ENCODE results near the gene DCDC2. TPM values are rescaled to one million over a fixed set of nuclear protein-coding genes. Genes with fewer than 3 reads are reported as not detected.

Gene DCDC2
- total and polyA plus RNA-seq, 2 experiments from 2014 or later, result 0.06 TPM; not detected in 1

DNA sequence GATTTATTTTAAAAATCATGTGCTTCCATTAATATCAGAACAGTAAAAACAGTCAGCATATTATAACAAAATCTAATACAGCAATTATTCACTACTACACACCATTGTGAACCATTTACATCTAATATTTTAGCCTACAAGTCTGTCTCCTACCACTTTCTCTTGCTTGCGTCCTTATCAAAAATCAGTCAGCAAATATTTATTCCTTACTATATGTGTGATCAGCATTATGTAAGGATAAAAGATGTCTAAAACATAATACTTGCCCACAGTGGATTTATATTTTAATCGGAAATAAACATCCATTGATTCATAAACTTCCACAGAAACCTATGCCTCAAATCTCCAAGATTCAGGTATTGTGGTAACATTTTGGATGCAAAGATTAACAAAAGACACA is 132.0 kb downstream of the DCDC2 start:
- DNase-seq (ENCODE audit: low read depth in 1 of 2, low spot score in 1 of 2), result no peak
- H3K27ac ChIP-seq, result no peak overlapping the region

GRCh38 chr6:24223115-24223919 is 134.5 kb downstream of the DCDC2 start:
- Histone ChIP-seq H3K36me3 (no peaks in the 10 kb centered on the region), H3K27ac (no peak overlapping the region), H3K27me3 (no peaks in the 10 kb centered on the region), H3K9me3 (ENCODE audit: low read depth) (no peaks in the 10 kb centered on the region), H3K4me1 (ENCODE audit: low read depth) (no peaks in the 10 kb centered on the region), H3K4me3 (no peak overlapping the region)
- TF ChIP-seq, protein P1, sequence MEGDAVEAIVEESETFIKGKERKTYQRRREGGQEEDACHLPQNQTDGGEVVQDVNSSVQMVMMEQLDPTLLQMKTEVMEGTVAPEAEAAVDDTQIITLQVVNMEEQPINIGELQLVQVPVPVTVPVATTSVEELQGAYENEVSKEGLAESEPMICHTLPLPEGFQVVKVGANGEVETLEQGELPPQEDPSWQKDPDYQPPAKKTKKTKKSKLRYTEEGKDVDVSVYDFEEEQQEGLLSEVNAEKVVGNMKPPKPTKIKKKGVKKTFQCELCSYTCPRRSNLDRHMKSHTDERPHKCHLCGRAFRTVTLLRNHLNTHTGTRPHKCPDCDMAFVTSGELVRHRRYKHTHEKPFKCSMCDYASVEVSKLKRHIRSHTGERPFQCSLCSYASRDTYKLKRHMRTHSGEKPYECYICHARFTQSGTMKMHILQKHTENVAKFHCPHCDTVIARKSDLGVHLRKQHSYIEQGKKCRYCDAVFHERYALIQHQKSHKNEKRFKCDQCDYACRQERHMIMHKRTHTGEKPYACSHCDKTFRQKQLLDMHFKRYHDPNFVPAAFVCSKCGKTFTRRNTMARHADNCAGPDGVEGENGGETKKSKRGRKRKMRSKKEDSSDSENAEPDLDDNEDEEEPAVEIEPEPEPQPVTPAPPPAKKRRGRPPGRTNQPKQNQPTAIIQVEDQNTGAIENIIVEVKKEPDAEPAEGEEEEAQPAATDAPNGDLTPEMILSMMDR (IDR thresholded peaks at IDR 0.05; ENCODE audit: low read depth, low read length), result no peak
- DNase-seq (ENCODE audit: low read depth in 1 of 2, low spot score in 1 of 2), result no peak

More for the DNA sequence above, 132.0 kb downstream of the DCDC2 start:
- no peaks in the 10 kb centered on the region for H3K36me3 ChIP-seq
- H3K4me3 ChIP-seq, result no peak overlapping the region
- H3K9me3 ChIP-seq (ENCODE audit: low read depth), result no peaks in the 10 kb centered on the region
- H3K4me1 ChIP-seq (ENCODE audit: low read depth), result no peaks in the 10 kb centered on the region
- TF ChIP-seq, protein P1 (IDR thresholded peaks at IDR 0.05; ENCODE audit: low read depth, low read length), result no peak
- H3K27me3 ChIP-seq, result no peaks in the 10 kb centered on the region

DNA sequence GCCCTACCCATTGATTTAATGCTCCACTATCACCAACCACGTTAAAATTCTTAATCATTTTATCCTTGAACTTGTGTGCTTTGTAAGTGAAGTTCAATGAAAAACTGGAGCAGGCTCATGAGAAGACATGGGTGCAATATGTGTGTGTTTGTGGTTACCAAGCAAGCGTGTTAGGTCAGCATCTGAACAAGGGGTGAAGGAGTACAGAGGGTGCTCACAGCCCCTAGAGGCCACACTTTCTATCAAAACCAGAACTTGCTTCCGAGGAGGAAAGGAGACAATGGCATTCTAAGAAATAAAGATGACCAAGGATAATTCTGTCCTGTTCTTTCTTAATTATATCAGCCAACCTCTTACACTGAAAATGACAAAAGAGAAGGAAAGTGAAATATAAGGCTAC is 138.2 kb downstream of the DCDC2 start:
- Histone ChIP-seq H3K4me1 (ENCODE audit: low read depth) (no peaks in the 10 kb centered on the region), H3K4me3 (no peak overlapping the region), H3K9me3 (ENCODE audit: low read depth) (no peaks in the 10 kb centered on the region), H3K27ac (no peak overlapping the region), H3K36me3 (no peaks in the 10 kb centered on the region), H3K27me3 (no peaks in the 10 kb centered on the region)
- TF ChIP-seq, protein P1 (IDR thresholded peaks at IDR 0.05; ENCODE audit: low read depth, low read length), result no peak
- DNase-seq (ENCODE audit: low read depth in 1 of 2, low spot score in 1 of 2), result no peak

DNA sequence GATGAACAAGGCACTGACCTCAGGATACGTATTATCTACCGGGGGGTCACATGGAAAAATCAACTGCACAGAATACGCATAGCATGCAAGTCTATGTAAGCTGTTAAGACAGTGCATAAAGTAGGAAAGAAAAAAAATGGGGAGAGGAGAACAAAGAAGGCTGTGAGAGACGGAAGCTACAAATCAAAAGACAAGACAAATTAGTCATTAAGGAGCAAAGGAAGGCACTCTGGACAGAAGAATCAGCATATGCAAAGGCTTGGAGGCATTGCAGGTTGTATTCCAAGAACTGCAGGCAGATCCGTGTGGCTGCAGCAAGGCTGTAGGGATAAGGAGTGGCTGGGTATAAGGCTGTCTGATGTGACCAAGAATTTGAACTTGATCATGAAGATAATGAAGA is 142.9 kb downstream of the DCDC2 start:
- Histone ChIP-seq H3K27me3 (no peaks in the 10 kb centered on the region), H3K4me3 (no peak overlapping the region), H3K27ac (no peak overlapping the region), H3K36me3 (no peaks in the 10 kb centered on the region), H3K4me1 (ENCODE audit: low read depth) (no peaks in the 10 kb centered on the region), H3K9me3 (ENCODE audit: low read depth) (no peaks in the 10 kb centered on the region)
- no peak for DNase-seq (ENCODE audit: low read depth in 1 of 2, low spot score in 1 of 2)
- TF ChIP-seq, protein P1 (IDR thresholded peaks at IDR 0.05; ENCODE audit: low read depth, low read length), result no peak

GRCh38 chr6:24207413-24207812 is 150.4 kb downstream of the DCDC2 start:
- H3K36me3 ChIP-seq, result no peaks in the 10 kb centered on the region
- TF ChIP-seq, protein P1 (IDR thresholded peaks at IDR 0.05; ENCODE audit: low read depth, low read length), result no peak
- DNase-seq (ENCODE audit: low read depth in 1 of 2, low spot score in 1 of 2), result no peak

More at GRCh38 chr6:24207413-24207812, 150.4 kb downstream of the DCDC2 start:
- no peak overlapping the region for H3K4me3 ChIP-seq
- no peaks in the 10 kb centered on the region for H3K9me3 ChIP-seq (ENCODE audit: low read depth)
- H3K4me1 ChIP-seq (ENCODE audit: low read depth), result no peaks in the 10 kb centered on the region
- no peak overlapping the region for H3K27ac ChIP-seq
- no peaks in the 10 kb centered on the region for H3K27me3 ChIP-seq

Measured in cardiac muscle cell (in vitro differentiated cells and primary cell).